Activated naive CD8-positive, alpha-beta T cell (primary cell): Measurements from ENCODE around the gene TBC1D32.
"Not testable (repeated sequence)": the region's sequence is repeated elsewhere in the genome, so short reads cannot be mapped to it uniquely, and the experiment has no call there.

Source experiments
- H3K27ac Mint-ChIP-seq: one replicate; pipeline ENCODE4 v1.8.0; 2021; ENCODE audit warnings: mixed read lengths
- H3K27me3 Mint-ChIP-seq: one replicate; pipeline ENCODE4 v1.8.0; 2021; ENCODE audit warnings: mixed read lengths
- H3K36me3 Mint-ChIP-seq: one replicate; pipeline ENCODE4 v1.8.0; 2021; ENCODE audit warnings: mixed read lengths
- H3K4me1 Mint-ChIP-seq: one replicate; pipeline ENCODE4 v1.8.0; 2021; ENCODE audit warnings: low read depth, mixed read lengths
- H3K4me3 Mint-ChIP-seq: one replicate; pipeline ENCODE4 v1.8.0; 2021; ENCODE audit warnings: mild to moderate bottlenecking, mixed read lengths
- H3K9me3 Mint-ChIP-seq: one replicate; pipeline ENCODE4 v1.8.0; 2021; ENCODE audit warnings: low read depth, mixed read lengths

Gene TBC1D32

GRCh38 chr6:121334299-121335086, at the start of gene TBC1D32:
TBC1D32 (minus strand) TSS chr6:121334480; CDS start chr6:121334430, 50 bp downstream.
- H3K4me1 Mint-ChIP-seq, result peaks cover 39% of the 10 kb centered on the region
- H3K27ac Mint-ChIP-seq, result peak within 1 kb of the TSS; percentile 97
- no peaks in the 10 kb centered on the region for H3K36me3 Mint-ChIP-seq
- H3K4me3 Mint-ChIP-seq, result peak within 1 kb of the TSS; percentile 95
- no peaks in the 10 kb centered on the region for H3K9me3 Mint-ChIP-seq
- no peaks in the 10 kb centered on the region for H3K27me3 Mint-ChIP-seq

- Mint-ChIP-seq H3K36me3 (no peaks in the 10 kb centered on the region), H3K4me1 (no peaks in the 10 kb centered on the region), H3K4me3 (no peak overlapping the region), H3K9me3 (no peaks in the 10 kb centered on the region), H3K27ac (no peak overlapping the region), H3K27me3 (peaks cover 4% of the 10 kb centered on the region)
Observed at GRCh38 chr6:121383478-121383877, 49.2 kb upstream of the TBC1D32 start.

- Mint-ChIP-seq H3K4me1 (no peaks in the 10 kb centered on the region), H3K27ac (no peak overlapping the region), H3K36me3 (no peaks in the 10 kb centered on the region), H3K4me3 (no peak overlapping the region), H3K27me3 (peaks cover 4% of the 10 kb centered on the region), H3K9me3 (no peaks in the 10 kb centered on the region)
Observed at GRCh38 chr6:121382467-121383121, 48.3 kb upstream of the TBC1D32 start.

GRCh38 chr6:121376411-121376810, 42.1 kb upstream of the TBC1D32 start:
- no peaks in the 10 kb centered on the region for H3K36me3 Mint-ChIP-seq

GRCh38 chr6:121374219-121374618, 39.9 kb upstream of the TBC1D32 start:
- not testable (repeated sequence) for H3K27ac Mint-ChIP-seq, H3K27me3 Mint-ChIP-seq, H3K4me1 Mint-ChIP-seq, H3K9me3 Mint-ChIP-seq, H3K36me3 Mint-ChIP-seq, H3K4me3 Mint-ChIP-seq

More at GRCh38 chr6:121376411-121376810, 42.1 kb upstream of the TBC1D32 start:
- Mint-ChIP-seq H3K27ac (no peak overlapping the region), H3K27me3 (peaks cover 2% of the 10 kb centered on the region), H3K9me3 (peaks cover 4% of the 10 kb centered on the region), H3K4me3 (no peak overlapping the region), H3K4me1 (no peaks in the 10 kb centered on the region)

- no peak overlapping the region for H3K27ac Mint-ChIP-seq
- peaks cover 6% of the 10 kb centered on the region for H3K27me3 Mint-ChIP-seq
- no peaks in the 10 kb centered on the region for H3K9me3 Mint-ChIP-seq
- H3K4me1 Mint-ChIP-seq, result no peaks in the 10 kb centered on the region
- H3K4me3 Mint-ChIP-seq, result no peak overlapping the region
- H3K36me3 Mint-ChIP-seq, result no peaks in the 10 kb centered on the region
Observed at GRCh38 chr6:121365536-121366521, 31.5 kb upstream of the TBC1D32 start.

GRCh38 chr6:121356575-121356974, 22.3 kb upstream of the TBC1D32 start:
- no peaks in the 10 kb centered on the region for H3K4me1 Mint-ChIP-seq
- no peak overlapping the region for H3K27ac Mint-ChIP-seq
- H3K4me3 Mint-ChIP-seq, result no peak overlapping the region
- no peaks in the 10 kb centered on the region for H3K36me3 Mint-ChIP-seq
- no peaks in the 10 kb centered on the region for H3K9me3 Mint-ChIP-seq
- H3K27me3 Mint-ChIP-seq, result peaks cover 18% of the 10 kb centered on the region

- H3K4me1 Mint-ChIP-seq, result no peaks in the 10 kb centered on the region
- H3K27me3 Mint-ChIP-seq, result peaks cover 17% of the 10 kb centered on the region
- H3K4me3 Mint-ChIP-seq, result no peak overlapping the region
- H3K9me3 Mint-ChIP-seq, result no peaks in the 10 kb centered on the region
- no peak overlapping the region for H3K27ac Mint-ChIP-seq
- H3K36me3 Mint-ChIP-seq, result no peaks in the 10 kb centered on the region
Observed at GRCh38 chr6:121354764-121355163, 20.5 kb upstream of the TBC1D32 start.

- Mint-ChIP-seq H3K27me3 (peaks cover 20% of the 10 kb centered on the region), H3K27ac (no peak overlapping the region), H3K4me1 (no peaks in the 10 kb centered on the region), H3K36me3 (no peaks in the 10 kb centered on the region), H3K9me3 (no peaks in the 10 kb centered on the region), H3K4me3 (no peak overlapping the region)
Observed at GRCh38 chr6:121352941-121353340, 18.7 kb upstream of the TBC1D32 start.

GRCh38 chr6:121351916-121352315, 17.6 kb upstream of the TBC1D32 start:
- Mint-ChIP-seq H3K4me3 (no peak overlapping the region), H3K36me3 (no peaks in the 10 kb centered on the region), H3K27ac (no peak overlapping the region), H3K27me3 (peaks cover 20% of the 10 kb centered on the region), H3K4me1 (no peaks in the 10 kb centered on the region), H3K9me3 (no peaks in the 10 kb centered on the region)

GRCh38 chr6:121349596-121349995, 15.3 kb upstream of the TBC1D32 start:
- Mint-ChIP-seq H3K4me1 (no peaks in the 10 kb centered on the region), H3K27me3 (peaks cover 22% of the 10 kb centered on the region), H3K9me3 (no peaks in the 10 kb centered on the region), H3K27ac (no peak overlapping the region), H3K36me3 (no peaks in the 10 kb centered on the region), H3K4me3 (no peak overlapping the region)

GRCh38 chr6:121347484-121347883, 13.2 kb upstream of the TBC1D32 start:
- H3K4me1 Mint-ChIP-seq, result no peaks in the 10 kb centered on the region
- H3K27ac Mint-ChIP-seq, result no peak overlapping the region
- no peaks in the 10 kb centered on the region for H3K36me3 Mint-ChIP-seq
- H3K4me3 Mint-ChIP-seq, result no peak overlapping the region
- no peaks in the 10 kb centered on the region for H3K9me3 Mint-ChIP-seq
- H3K27me3 Mint-ChIP-seq, result peaks cover 15% of the 10 kb centered on the region

- no peaks in the 10 kb centered on the region for H3K36me3 Mint-ChIP-seq
- no peak overlapping the region for H3K27ac Mint-ChIP-seq
- no peaks in the 10 kb centered on the region for H3K4me1 Mint-ChIP-seq
- peaks cover 12% of the 10 kb centered on the region for H3K27me3 Mint-ChIP-seq
- no peaks in the 10 kb centered on the region for H3K9me3 Mint-ChIP-seq
- H3K4me3 Mint-ChIP-seq, result no peak overlapping the region
Observed at GRCh38 chr6:121344539-121344938, 10.3 kb upstream of the TBC1D32 start.

GRCh38 chr6:121339639-121340226, 5.5 kb upstream of the TBC1D32 start:
- Mint-ChIP-seq H3K4me1 (peaks cover 6% of the 10 kb centered on the region), H3K27ac (no peak overlapping the region), H3K36me3 (no peaks in the 10 kb centered on the region), H3K27me3 (peaks cover 11% of the 10 kb centered on the region), H3K4me3 (no peak overlapping the region), H3K9me3 (no peaks in the 10 kb centered on the region)
